ENCODE data around the gene ROS1. TPM values are rescaled to one million over a fixed set of nuclear protein-coding genes. Genes with fewer than 3 reads are reported as not detected.

Gene ROS1
- total and polyA plus RNA-seq, 2 donors (not counting 3 experiments of a cell fraction or from before 2014, with no cell fraction given): not detected

GRCh38 chr6:117270055-117270842 lies 155.5 kb downstream of the ROS1 start:
- Histone ChIP-seq H2AFZ (ENCODE audit: low read depth, low read length) (no peak overlapping the region), H3K4me2 (ENCODE audit: insufficient read depth, low read length) (peak overlapping the region; percentile 14), H3K4me3 (replicated peaks in 1 of 3; ENCODE audit: insufficient read depth in 1 of 3, low read depth in 1 of 3, low read length in 3 of 3) (no peak overlapping the region), H4K20me1 (replicated peaks; ENCODE audit: control insufficient read depth, extremely low read depth, insufficient read depth, low read length) (no peaks in the 10 kb centered on the region), H3K27me3 (ENCODE audit: control insufficient read depth in 2 of 2, insufficient read depth in 2 of 2, low read length in 2 of 2) (peaks cover 74 to 81% of the 10 kb centered on the region in 2 experiments), H3K36me3 (ENCODE audit: control insufficient read depth in 2 of 2, extremely low read depth in 1 of 2, insufficient read depth in 2 of 2, low read length in 2 of 2) (no peaks in the 10 kb centered on the region), H3K9me3 (replicated peaks; ENCODE audit: control insufficient read depth, insufficient read depth, low read length) (no peaks in the 10 kb centered on the region), H3K27ac (ENCODE audit: insufficient read depth, low read depth, low read length) (no peak overlapping the region), H3K9me1 (replicated peaks; ENCODE audit: control insufficient read depth, extremely low read depth, insufficient read depth, low read length) (no peaks in the 10 kb centered on the region), H3K4me1 (ENCODE audit: control insufficient read depth, extremely low read depth, insufficient read depth, low read length) (no peaks in the 10 kb centered on the region), H3K79me2 (ENCODE audit: control insufficient read depth, insufficient read depth, low read length) (no peaks in the 10 kb centered on the region), H3K9ac (replicated peaks; ENCODE audit: extremely low read depth, insufficient read depth, low read length) (no peak overlapping the region)
- CTCF ChIA-PET: no interaction called here
- intact Hi-C loops (cut with micrococcal nuclease) (no loop called here), dilution Hi-C loops (cut with MboI; ENCODE audit: extremely low pct_ligation_motif_present, low sequenced_read_pairs) (no loop called here)
- POLR2A ChIA-PET: no interaction called here
- no peak for DNase-seq (ENCODE audit: low read depth, low spot score)
- TF ChIP-seq EZH2 (IDR thresholded peaks at IDR 0.05; ENCODE audit: borderline replicate concordance, low read depth, low read length, severe bottlenecking): peak; percentile 95
- no peak for TF ChIP-seq POLR2A (IDR thresholded peaks at IDR 0.05; ENCODE audit: low read depth, low read length)
- TF ChIP-seq MYC (IDR thresholded peaks at IDR 0.05; ENCODE audit: low read depth, low read length): no peak
- no peak for TF ChIP-seq POLR2AphosphoS5 (IDR thresholded peaks at IDR 0.05; ENCODE audit: insufficient read depth, low read depth, low read length)
- BruUV-seq (replicated peaks): no TSS peak
- no peak for FAIRE-seq

DNA sequence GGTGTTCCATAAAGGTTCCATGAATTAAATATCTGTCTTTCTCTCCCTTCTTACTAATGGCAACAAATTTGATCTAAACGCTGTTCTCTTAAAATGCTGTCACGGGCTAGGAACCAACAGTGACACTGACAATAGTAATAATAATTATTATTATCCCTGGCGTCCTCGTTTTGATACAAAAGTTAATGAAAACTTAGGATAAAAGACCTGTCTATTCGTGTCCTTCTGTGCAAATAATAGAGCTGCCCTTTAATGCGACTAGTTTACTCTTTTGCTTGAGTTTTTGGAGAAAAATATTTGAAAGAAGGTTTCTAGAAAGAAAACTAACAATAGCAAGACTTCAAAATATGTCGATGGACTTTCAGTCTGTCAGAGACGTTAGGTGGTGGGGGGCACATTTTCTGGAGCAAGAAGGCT lies 156.1 kb downstream of the ROS1 start:
- Histone ChIP-seq H3K27me3 (ENCODE audit: control insufficient read depth in 2 of 2, insufficient read depth in 2 of 2, low read length in 2 of 2) (peaks cover 79 to 85% of the 10 kb centered on the region in 2 experiments), H3K27ac (ENCODE audit: insufficient read depth, low read depth, low read length) (no peak overlapping the region), H2AFZ (ENCODE audit: low read depth, low read length) (no peak overlapping the region), H3K9me1 (replicated peaks; ENCODE audit: control insufficient read depth, extremely low read depth, insufficient read depth, low read length) (no peaks in the 10 kb centered on the region), H4K20me1 (replicated peaks; ENCODE audit: control insufficient read depth, extremely low read depth, insufficient read depth, low read length) (no peaks in the 10 kb centered on the region), H3K9ac (replicated peaks; ENCODE audit: extremely low read depth, insufficient read depth, low read length) (no peak overlapping the region), H3K36me3 (ENCODE audit: control insufficient read depth in 2 of 2, extremely low read depth in 1 of 2, insufficient read depth in 2 of 2, low read length in 2 of 2) (no peaks in the 10 kb centered on the region), H3K79me2 (ENCODE audit: control insufficient read depth, insufficient read depth, low read length) (no peaks in the 10 kb centered on the region), H3K4me2 (ENCODE audit: insufficient read depth, low read length) (no peak overlapping the region), H3K4me1 (ENCODE audit: control insufficient read depth, extremely low read depth, insufficient read depth, low read length) (peaks cover 5% of the 10 kb centered on the region), H3K9me3 (replicated peaks; ENCODE audit: control insufficient read depth, insufficient read depth, low read length) (no peaks in the 10 kb centered on the region), H3K4me3 (replicated peaks in 1 of 3; ENCODE audit: insufficient read depth in 1 of 3, low read depth in 1 of 3, low read length in 3 of 3) (no peak overlapping the region)
- dilution Hi-C loops (cut with MboI; ENCODE audit: extremely low pct_ligation_motif_present, low sequenced_read_pairs) (no loop called here), intact Hi-C loops (cut with micrococcal nuclease) (loop anchor here (5.0 kb wide), 1 partner anchor 333 kb away; the partner anchor contains the start of gene GOPC)
- DNase-seq (ENCODE audit: low read depth, low spot score) (no peak), FAIRE-seq (no peak)
- POLR2A ChIA-PET: no interaction called here
- TF ChIP-seq FOS (IDR thresholded peaks at IDR 0.05; ENCODE audit: borderline replicate concordance, insufficient read depth, low read length) (no peak), EZH2 (IDR thresholded peaks at IDR 0.05; ENCODE audit: borderline replicate concordance, low read depth, low read length, severe bottlenecking) (no peak), POLR2A (IDR thresholded peaks at IDR 0.05; ENCODE audit: low read depth, low read length) (no peak)
- BruUV-seq (replicated peaks): no TSS peak
- CTCF ChIA-PET: no interaction called here
